Transverse colon (tissue), 4 donors: ENCODE measurements around the gene CYTH4. TPM values are rescaled to one million over a fixed set of nuclear protein-coding genes. Genes with fewer than 3 reads are reported as not detected.

Source experiments
- DNase-seq: peaks from one replicate; pipeline ENCODE4 v3.0.0-alpha.2; 2019
- H3K27ac ChIP-seq, 4 donors: fragments of 200-600 bp; sonication (generic); 2 replicates each; pipeline ENCODE4 v1.5.1; 2016 to 2018; ENCODE audit warnings: inconsistent platforms in 4 of 4
- H3K27me3 ChIP-seq: fragments of 200-600 bp; sonication (generic); 2 replicates; pipeline ENCODE4 v1.5.1; 2017; ENCODE audit warnings: inconsistent platforms
- H3K36me3 ChIP-seq, 4 donors: fragments of 200-600 bp; sonication (generic); 2 replicates each; pipeline ENCODE4 v1.5.1; 2017 to 2019; ENCODE audit warnings: inconsistent platforms in 4 of 4
- H3K4me1 ChIP-seq, 4 donors: fragments of 200-600 bp; sonication (generic); 2 replicates each; pipeline ENCODE4 v1.5.1; 2017 to 2020; ENCODE audit warnings: inconsistent platforms in 4 of 4
- H3K4me3 ChIP-seq, 4 donors: fragments of 200-600 bp; sonication (generic); 1 replicate in 1 of 4; 2 replicates in 3 of 4; pipeline versions ENCODE4 v1.5.1 to v1.6.1; 2017 to 2019; ENCODE audit warnings: inconsistent platforms in 4 of 4
- H3K9me3 ChIP-seq, 2 donors: fragments of 200-600 bp; sonication (generic); 2 replicates each; pipeline ENCODE4 v1.5.1; 2017 to 2019; ENCODE audit warnings: inconsistent platforms in 2 of 2
- CTCF ChIP-seq, 5 experiments: fragments of 200-600 bp in 3 of 5; fragments of 450-650 bp in 2 of 5; sonication (generic) in 3 of 5; IDR thresholded peaks; 1 replicate in 2 of 5; 2 replicates in 3 of 5; pipeline ENCODE4 v1.5.1; 2016 to 2017; ENCODE audit warnings: antibody characterized with exemption in 5 of 5, inconsistent platforms in 3 of 5, mild to moderate bottlenecking in 2 of 5, moderate library complexity in 1 of 5
- EP300 ChIP-seq: sonication (generic); formaldehyde crosslinking; IDR thresholded peaks from one replicate; pipeline ENCODE4 v1.6.1; 2017; ENCODE audit warnings: antibody characterized with exemption, low read depth
- POLR2A ChIP-seq: fragments of 450-650 bp; IDR thresholded peaks from one replicate; pipeline ENCODE4 v1.6.1; 2016; ENCODE audit warnings: antibody characterized with exemption, mild to moderate bottlenecking, moderate library complexity
- POLR2AphosphoS5 ChIP-seq, 3 donors: sonication (generic); formaldehyde crosslinking; IDR thresholded peaks; one replicate each; pipeline ENCODE4 v1.6.1; 2016; ENCODE audit warnings: antibody characterized with exemption in 3 of 3
- WGBS, 2 donors: methylation state at CpG; one replicate each; pipeline ENCODE4 v1.1.5; 2018; ENCODE audit warnings: low coverage in 1 of 2; 5-methylcytosine and 5-hydroxymethylcytosine counted together
- in situ Hi-C, 4 donors: fragments of 200-750 bp; cut with MboI; loops; one replicate each; pipeline versions ENCODE4 v1.15.0 to v1.15.1; 2017; ENCODE audit warnings: low sequenced_read_pairs in 3 of 4, low pct_ligation_motif_present in 1 of 4, low pct_unique_long_range_greater_than_20kb in 1 of 4
- intact Hi-C: fragments of 100-400 bp; cut with DNase I; formaldehyde crosslinking; loops from one replicate; pipeline ENCODE4 v1.15.1; 2023; ENCODE audit warnings: low total_unique reads
- total RNA-seq, 4 donors: library from RNA; depleted of rRNA; stranded (reverse); fragments of >200 nt; gene quantifications; one replicate each; pipeline ENCODE4 v1.1.0, GENCODE V29; 2016

The CYTH4 gene
- total RNA-seq, 4 donors from 2014 or later: 1.4 to 26.9 (median 10.6) TPM

DNA sequence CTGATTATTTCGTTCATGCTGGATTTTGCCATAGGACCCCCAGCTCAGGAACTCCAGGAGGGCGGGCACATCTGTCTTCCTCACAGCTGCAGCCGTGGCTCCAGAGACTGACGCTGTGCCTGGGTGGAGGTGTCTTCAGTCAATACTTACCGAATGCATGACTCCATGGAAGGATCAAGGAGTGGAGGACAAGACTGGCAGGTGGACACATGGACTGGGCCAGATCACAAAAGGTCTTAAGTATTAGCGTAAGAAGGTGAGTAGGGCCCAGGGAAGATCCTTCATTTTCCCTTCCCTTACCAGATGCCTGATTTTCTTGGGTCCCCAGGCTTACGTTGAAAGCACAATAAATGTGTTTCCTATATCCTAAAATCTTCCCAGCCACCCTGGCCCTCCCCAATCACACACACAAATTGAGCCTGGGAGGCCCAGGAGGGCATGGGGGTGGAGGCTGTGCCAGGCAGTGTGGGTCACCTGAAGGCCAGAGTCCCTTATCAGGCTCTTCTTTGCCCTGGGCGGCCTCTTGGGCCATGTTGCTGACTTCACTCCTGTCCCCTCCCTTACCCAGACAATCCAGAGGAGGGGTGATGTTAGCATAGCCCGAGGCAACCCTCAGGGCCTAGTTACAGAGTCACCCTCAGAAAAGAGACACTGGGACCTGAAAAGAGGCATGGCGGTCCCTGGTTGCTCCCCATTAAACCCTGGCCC lies 56.4 kb downstream of the CYTH4 start:
- TF ChIP-seq POLR2A: no peak
- no peak for TF ChIP-seq EP300
- no peak for DNase-seq
- WGBS, 2 donors: 87 to 100% methylated on average over 2 to 9 of the region's 10 CpGs
- Histone ChIP-seq H3K27ac (no peak overlapping the region), H3K36me3 (no peaks in the 10 kb centered on the region), H3K9me3 (no peaks in the 10 kb centered on the region), H3K4me1 (peaks cover 0 to 24% (median 5%) of the 10 kb centered on the region in 4 donors), H3K4me3 (no peak overlapping the region), H3K27me3 (peaks cover 58% of the 10 kb centered on the region)
- intact Hi-C loops: no loop called here
- in situ Hi-C loops: no loop called here

GRCh38 chr22:37340331-37341262 lies 58.3 kb downstream of the CYTH4 start:
- 33 to 45% methylated on average over 9 to 24 of the region's 24 CpGs for WGBS, 2 donors

DNA sequence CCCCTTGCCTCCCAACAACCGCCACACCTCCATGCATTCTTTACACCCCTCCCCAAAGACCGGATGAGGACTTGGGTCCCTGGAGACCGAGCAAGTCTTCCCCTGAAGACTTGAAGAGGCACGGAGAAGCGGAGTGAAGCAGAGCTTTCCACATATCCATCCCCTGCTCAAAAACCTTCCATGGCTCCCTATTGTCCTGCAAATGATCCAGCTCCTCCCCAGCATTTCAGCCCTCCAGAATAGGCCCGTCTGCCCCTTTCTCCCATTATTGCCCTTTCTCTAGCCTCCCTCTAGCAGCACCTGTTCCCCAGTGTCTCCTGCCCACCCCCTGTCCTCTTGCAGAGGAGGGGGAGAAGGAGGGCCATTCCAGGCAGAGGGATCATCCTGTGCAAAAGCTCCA lies 59.8 kb downstream of the CYTH4 start:
- Histone ChIP-seq H3K4me3 (no peak overlapping the region), H3K9me3 (no peaks in the 10 kb centered on the region), H3K4me1 (peaks cover 0 to 15% (median 7%) of the 10 kb centered on the region in 4 donors), H3K27me3 (peaks cover 27% of the 10 kb centered on the region), H3K27ac (no peak overlapping the region), H3K36me3 (no peaks in the 10 kb centered on the region)
- 74% methylated on average over 6 of the region's 6 CpGs; no CpG with 5 or more reads in 1 of the 2 donors for WGBS, 2 donors
- in situ Hi-C loops: no loop called here
- no peak for DNase-seq
- intact Hi-C loops: no loop called here
- TF ChIP-seq CTCF (IDR thresholded peaks at IDR 0.05) (no peak), POLR2A (no peak), POLR2AphosphoS5 (IDR thresholded peaks at IDR 0.05) (no peak), EP300 (no peak)

More at GRCh38 chr22:37340331-37341262, 58.3 kb downstream of the CYTH4 start:
- DNase-seq: no peak
- H3K9me3 ChIP-seq: no peaks in the 10 kb centered on the region
- no peak overlapping the region for H3K4me3 ChIP-seq
- TF ChIP-seq CTCF (IDR thresholded peaks at IDR 0.05) (no peak), POLR2AphosphoS5 (IDR thresholded peaks at IDR 0.05) (no peak), EP300 (no peak), POLR2A (no peak)
- peaks cover 0 to 13% (median under 1%) of the 10 kb centered on the region in 4 donors for H3K4me1 ChIP-seq
- no peaks in the 10 kb centered on the region for H3K36me3 ChIP-seq
- in situ Hi-C loops: no loop called here
- peaks cover 39% of the 10 kb centered on the region for H3K27me3 ChIP-seq
- H3K27ac ChIP-seq: no peak overlapping the region
- intact Hi-C loops: no loop called here

GRCh38 chr22:37343348-37343747 lies 61.0 kb downstream of the CYTH4 start:
- Histone ChIP-seq H3K27me3 (peaks cover 22% of the 10 kb centered on the region), H3K4me1 (peaks cover 0 to 15% (median 6%) of the 10 kb centered on the region in 4 donors), H3K27ac (no peak overlapping the region), H3K4me3 (no peak overlapping the region), H3K9me3 (no peaks in the 10 kb centered on the region), H3K36me3 (no peaks in the 10 kb centered on the region)
- DNase-seq: no peak
- TF ChIP-seq CTCF (IDR thresholded peaks at IDR 0.05) (no peak), EP300 (no peak), POLR2A (no peak), POLR2AphosphoS5 (IDR thresholded peaks at IDR 0.05) (no peak)
- 40 to 58% methylated on average over 1 to 11 of the region's 11 CpGs for WGBS, 2 donors
- in situ Hi-C loops (no loop called here), intact Hi-C loops (no loop called here)
